H4 (cell line): ENCODE data around the gene TSPOAP1. TPM values are rescaled to one million over a fixed set of nuclear protein-coding genes. Genes with fewer than 3 reads are reported as not detected.

Source experiments
- DNase-seq: peaks from one replicate; pipeline ENCODE4 v3.0.0-alpha.2; 2015; ENCODE audit warnings: low spot score
- total RNA-seq: library from RNA; depleted of rRNA; stranded (reverse); fragments of >200 nt; shearing (Covaris generic); gene quantifications from 2 replicates; pipeline ENCODE4 v1.2.3, GENCODE V29; 2014

Gene TSPOAP1
- total RNA-seq, 1 experiment from 2014 or later = not detected

- no peak for DNase-seq
Measured at GRCh38 chr17:58278661-58279015, 50.0 kb downstream of the TSPOAP1 start.

GRCh38 chr17:58277802-58278595 lies 50.6 kb downstream of the TSPOAP1 start:
- no peak for DNase-seq

- DNase-seq = no peak
Measured at GRCh38 chr17:58277107-58277801, 51.3 kb downstream of the TSPOAP1 start.

- DNase-seq = no peak
Measured at GRCh38 chr17:58276423-58276822, 52.2 kb downstream of the TSPOAP1 start.

- no peak for DNase-seq
Measured at GRCh38 chr17:58275417-58275816, 53.2 kb downstream of the TSPOAP1 start.

- DNase-seq = no peak
Measured at GRCh38 chr17:58273453-58274104, 55.0 kb downstream of the TSPOAP1 start.

- DNase-seq = no peak
Measured at GRCh38 chr17:58272367-58273280, 56.0 kb downstream of the TSPOAP1 start.

GRCh38 chr17:58271216-58271931 lies 57.2 kb downstream of the TSPOAP1 start:
- no peak for DNase-seq

GRCh38 chr17:58270476-58271215 lies 57.9 kb downstream of the TSPOAP1 start:
- DNase-seq = no peak

- DNase-seq = no peak
Measured at GRCh38 chr17:58269557-58270291, 58.9 kb downstream of the TSPOAP1 start.

- DNase-seq = no peak
Measured at GRCh38 chr17:58268774-58269556, 59.6 kb downstream of the TSPOAP1 start.

GRCh38 chr17:58268326-58268725 lies 60.3 kb downstream of the TSPOAP1 start:
- DNase-seq = no peak

- DNase-seq = no peak
Measured at GRCh38 chr17:58267347-58268324, 61.0 kb downstream of the TSPOAP1 start.

- no peak for DNase-seq
Measured at GRCh38 chr17:58265902-58266875, 62.4 kb downstream of the TSPOAP1 start.

GRCh38 chr17:58265271-58265670 lies 63.3 kb downstream of the TSPOAP1 start:
- DNase-seq = no peak

- DNase-seq = no peak
Measured at GRCh38 chr17:58264407-58265103, 64.0 kb downstream of the TSPOAP1 start.
